K562 treated with DMSO at 1 percent for 4 hours (cell line): ENCODE data around the gene ARHGAP35. TPM values are rescaled to one million over a fixed set of nuclear protein-coding genes. Genes with fewer than 3 reads are reported as not detected.

Experiments
- total RNA-seq: library from RNA; unstranded; fragments of 300-600 nt; gene quantifications from 2 replicates; pipeline ENCODE4 v1.2.3, GENCODE V29; 2022; ENCODE audit not compliant: insufficient read depth

Gene ARHGAP35
- 19.3 and 25.7 TPM in 2 replicates for total RNA-seq

DNA sequence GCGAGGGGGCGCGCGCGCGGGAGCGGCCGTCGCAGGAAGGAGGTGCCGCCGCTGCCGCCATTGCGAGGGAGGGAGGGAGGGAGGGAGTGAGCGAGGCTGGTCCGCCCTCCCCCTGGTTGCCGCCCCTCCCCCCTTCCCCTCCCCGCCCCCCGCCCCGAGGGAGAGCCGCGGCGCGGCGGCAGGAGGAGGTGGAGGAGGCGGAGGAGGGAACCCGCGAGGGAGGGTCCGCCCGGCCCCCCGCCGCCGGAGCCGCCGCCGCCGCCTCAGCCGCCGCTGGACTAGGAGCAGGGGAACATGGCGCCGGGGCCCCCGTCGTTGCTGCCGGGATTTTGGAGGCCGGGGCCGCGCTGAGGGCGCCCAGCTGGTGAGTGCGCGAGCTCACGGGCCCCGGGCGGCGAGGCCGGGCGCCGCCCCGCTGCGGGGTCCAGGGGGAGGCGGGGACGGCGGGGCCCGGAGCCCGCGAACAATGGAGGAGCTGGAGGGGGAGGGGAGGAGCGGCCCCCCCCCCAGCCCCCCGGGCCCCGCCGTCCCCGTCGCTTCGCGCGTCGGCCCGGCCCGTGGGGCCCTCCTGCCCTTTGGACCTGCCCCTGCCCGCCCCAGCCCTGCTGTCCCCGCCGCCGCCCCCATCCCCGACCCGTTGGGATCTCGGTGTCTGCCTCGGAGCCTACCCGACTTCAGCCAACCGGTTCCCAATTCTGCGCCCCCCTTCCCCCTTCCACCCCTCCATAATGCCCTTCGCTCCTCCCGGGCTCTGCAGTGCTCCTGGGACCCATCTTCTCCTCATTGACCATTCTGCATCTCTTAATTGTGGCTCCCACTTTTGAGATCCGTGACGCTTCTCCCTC, at the start of gene ARHGAP35:
Gene ARHGAP35 (plus strand): TSS at position 152 of the 845 bp plus-strand sequence. CDS start 57,679 bp downstream, outside the sequence.

GRCh38 chr19:46850228-46851203, 10.3 kb upstream of the ARHGAP35 start, which contains the start of gene AP2S1:
TSS of gene AP2S1 (minus strand) at chr19:46850846. CDS start at chr19:46850766, 80 bp downstream.

Other genes starting within 250 kb of the ARHGAP35 start
- not detected in 2 replicates for gene PTGIR, start 235.9 kb upstream of the ARHGAP35 start, total RNA-seq
- gene GNG8, start 224.8 kb upstream of the ARHGAP35 start, total RNA-seq = not detected in 2 replicates
- gene DACT3, start 199.8 kb upstream of the ARHGAP35 start, total RNA-seq = 2.6 and 2.9 TPM in 2 replicates
- 42.6 and 43.7 TPM in 2 replicates for gene PRKD2, start 143.9 kb upstream of the ARHGAP35 start, total RNA-seq
- gene FKRP, start 114.9 kb upstream of the ARHGAP35 start, total RNA-seq = 47.2 and 58.0 TPM in 2 replicates
- gene STRN4, start 114.5 kb upstream of the ARHGAP35 start, total RNA-seq = 73.2 and 80.0 TPM in 2 replicates
- gene SLC1A5, start 72.4 kb upstream of the ARHGAP35 start, total RNA-seq = 473 and 519 TPM in 2 replicates
- gene AP2S1, start 10.2 kb upstream of the ARHGAP35 start, total RNA-seq = 413 and 467 TPM in 2 replicates
- 21.0 and 33.3 TPM in 2 replicates for gene NPAS1, start 158.8 kb downstream of the ARHGAP35 start, total RNA-seq
- 78.4 and 110 TPM in 2 replicates for gene TMEM160, start 187.6 kb downstream of the ARHGAP35 start, total RNA-seq